ENCODE data around the gene GPRIN3.

Gene GPRIN3

GRCh38 chr4:89253311-89253710 lies 54.3 kb downstream of the GPRIN3 start:
- no peak for DNase-seq

GRCh38 chr4:89251396-89251795 lies 56.2 kb downstream of the GPRIN3 start:
- no peak for DNase-seq

- DNase-seq = peak; percentile 60
Measured at GRCh38 chr4:89249716-89250361, 57.8 kb downstream of the GPRIN3 start.

GRCh38 chr4:89249313-89249712 lies 58.3 kb downstream of the GPRIN3 start:
- DNase-seq = peak; percentile 74

- DNase-seq = peak; percentile 90
Measured at GRCh38 chr4:89248879-89249281, 58.7 kb downstream of the GPRIN3 start.

- no peak for DNase-seq
Measured at GRCh38 chr4:89247951-89248350, 59.6 kb downstream of the GPRIN3 start.

- peak; percentile 69 for DNase-seq
Measured at GRCh38 chr4:89245459-89245858, 62.1 kb downstream of the GPRIN3 start.

GRCh38 chr4:89243733-89244252 lies 63.8 kb downstream of the GPRIN3 start:
- no peak for DNase-seq

GRCh38 chr4:89242864-89243732 lies 64.5 kb downstream of the GPRIN3 start:
- peak; percentile 63 for DNase-seq

- no peak for DNase-seq
Measured at GRCh38 chr4:89242216-89242615, 65.4 kb downstream of the GPRIN3 start.

- DNase-seq = no peak
Measured at GRCh38 chr4:89230271-89230670, 77.3 kb downstream of the GPRIN3 start.

- peak; percentile 78 for DNase-seq
Measured at GRCh38 chr4:89226665-89227574, 80.7 kb downstream of the GPRIN3 start.

- DNase-seq = no peak
Measured at GRCh38 chr4:89222170-89222569, 85.4 kb downstream of the GPRIN3 start.

- no peak for DNase-seq
Measured at GRCh38 chr4:89221167-89221867, 86.3 kb downstream of the GPRIN3 start.

GRCh38 chr4:89218587-89218986 lies 89.0 kb downstream of the GPRIN3 start:
- DNase-seq = no peak

- no peak for DNase-seq
Measured at GRCh38 chr4:89217604-89218003, 90.0 kb downstream of the GPRIN3 start.

GRCh38 chr4:89216866-89217265 lies 90.7 kb downstream of the GPRIN3 start:
- DNase-seq = peak; percentile 13

GRCh38 chr4:89216422-89216821 lies 91.2 kb downstream of the GPRIN3 start:
- no peak for DNase-seq

- no peak for DNase-seq
Measured at GRCh38 chr4:89215736-89216135, 91.9 kb downstream of the GPRIN3 start.

- DNase-seq = no peak
Measured at GRCh38 chr4:89214308-89214707, 93.3 kb downstream of the GPRIN3 start.

GRCh38 chr4:89213382-89213701 lies 94.3 kb downstream of the GPRIN3 start:
- DNase-seq = peak; percentile 7

GRCh38 chr4:89212666-89213381 lies 94.8 kb downstream of the GPRIN3 start:
- no peak for DNase-seq

Measured in NCI-H345 (cell line).